ENCODE results near the gene ARHGEF17.

ARHGEF17 gene

DNA sequence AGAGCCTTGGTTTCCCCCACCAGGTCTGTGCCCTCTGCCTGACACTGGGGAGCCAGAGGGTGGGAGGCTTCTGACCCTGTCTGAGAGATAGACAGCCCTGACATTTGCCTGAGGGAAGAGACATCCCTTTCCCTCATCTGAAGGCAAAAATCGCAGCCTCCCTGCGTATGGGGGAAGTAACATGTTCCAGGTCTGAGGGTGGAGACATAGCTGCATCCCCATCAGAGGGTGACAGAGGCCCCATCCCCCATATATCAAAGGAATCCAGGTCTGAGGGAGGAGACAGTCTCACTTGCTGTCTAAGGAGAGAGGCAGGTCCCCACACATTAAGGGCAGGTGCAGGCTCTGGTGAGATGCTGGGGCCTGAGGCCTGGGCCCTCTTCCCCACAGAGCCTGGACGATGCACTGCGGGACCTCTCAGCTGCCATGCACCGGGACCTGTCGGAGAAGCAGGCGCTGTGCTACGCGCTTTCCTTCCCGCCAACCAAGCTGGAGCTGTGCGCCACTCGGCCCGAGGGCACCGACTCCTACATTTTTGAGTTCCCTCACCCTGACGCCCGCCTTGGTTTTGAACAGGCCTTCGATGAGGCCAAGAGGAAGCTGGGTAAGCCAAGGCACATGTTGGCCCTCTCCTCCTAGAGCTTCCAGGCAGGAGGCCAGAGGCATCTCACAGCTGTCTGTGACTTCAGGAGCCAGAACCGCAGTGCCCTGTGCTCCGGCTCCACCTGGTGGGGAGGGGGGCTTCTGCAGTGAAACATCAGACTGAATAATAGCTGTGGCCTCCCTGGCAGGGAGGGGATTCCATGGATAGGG is 52.1 kb downstream of the ARHGEF17 start:
- peak; percentile 53 for DNase-seq

DNA sequence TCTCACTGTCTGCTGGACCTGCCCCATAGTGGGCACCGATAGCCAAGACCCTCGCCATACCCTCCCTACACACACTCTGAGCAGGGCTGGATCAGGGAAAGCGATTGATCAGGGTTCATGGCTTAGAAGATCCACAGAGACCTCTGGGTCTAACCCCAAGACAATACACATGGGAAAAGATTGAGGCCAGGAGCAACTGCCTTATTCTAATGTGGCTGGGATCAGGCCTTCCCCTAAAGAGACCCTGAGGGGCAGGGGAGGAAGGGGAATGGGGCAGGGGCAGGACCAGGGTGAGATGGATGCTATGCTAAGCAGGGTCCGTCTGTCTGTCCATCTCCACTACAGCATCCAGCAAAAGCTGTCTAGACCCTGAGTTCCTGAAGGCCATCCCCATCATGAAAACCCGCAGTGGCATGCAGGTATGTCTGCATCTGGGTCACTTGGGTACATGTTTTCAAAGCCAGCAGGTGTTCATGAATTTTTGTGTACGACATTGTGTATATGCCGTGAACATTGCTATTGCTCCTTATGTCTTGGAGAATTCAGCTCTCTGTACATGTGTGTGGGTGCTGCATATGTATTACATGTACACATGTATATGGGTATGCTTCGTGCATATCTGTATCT is 52.8 kb downstream of the ARHGEF17 start:
- DNase-seq: no peak

GRCh38 chr11:73361953-73362776 is 54.1 kb downstream of the ARHGEF17 start:
- DNase-seq: no peak

GRCh38 chr11:73363147-73363546 is 55.1 kb downstream of the ARHGEF17 start:
- no peak for DNase-seq

GRCh38 chr11:73365352-73366264 is 57.5 kb downstream of the ARHGEF17 start:
- no peak for DNase-seq

- peak; percentile 50 for DNase-seq
Observed at GRCh38 chr11:73366265-73366610, 58.2 kb downstream of the ARHGEF17 start.

GRCh38 chr11:73366953-73367352 is 58.9 kb downstream of the ARHGEF17 start:
- DNase-seq: no peak

- no peak for DNase-seq
Observed at GRCh38 chr11:73367482-73368024, 59.5 kb downstream of the ARHGEF17 start.

DNA sequence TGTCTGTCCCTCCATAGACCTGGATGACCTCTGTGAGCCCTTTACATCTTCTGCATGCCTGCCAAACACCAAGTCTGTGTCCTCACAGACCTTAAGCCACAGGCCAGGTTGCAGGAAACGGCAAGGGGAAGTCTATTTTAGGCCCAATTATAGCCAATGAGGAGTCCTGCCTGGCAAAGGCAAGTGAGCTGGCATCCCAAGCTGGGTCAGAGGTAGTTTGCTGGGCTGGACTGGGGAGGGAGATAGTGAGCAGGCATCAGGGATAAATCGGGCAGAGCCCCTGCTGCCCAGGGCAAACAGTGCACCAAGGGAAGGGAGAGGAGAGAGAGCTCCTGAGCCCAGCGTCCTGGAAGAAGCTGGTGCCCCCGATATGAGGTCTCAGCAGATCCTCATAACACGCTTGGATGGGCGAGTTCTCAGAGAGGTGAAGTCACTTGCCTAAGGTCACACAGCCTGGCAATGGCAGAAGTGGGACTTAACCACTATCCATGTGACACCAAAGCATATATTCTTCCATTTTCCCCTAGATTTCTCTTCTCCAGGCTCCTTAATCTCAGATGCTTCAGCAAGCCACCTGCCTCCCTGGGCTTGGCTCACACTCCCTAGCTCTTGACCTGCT is 64.4 kb downstream of the ARHGEF17 start:
- DNase-seq: no peak

DNA sequence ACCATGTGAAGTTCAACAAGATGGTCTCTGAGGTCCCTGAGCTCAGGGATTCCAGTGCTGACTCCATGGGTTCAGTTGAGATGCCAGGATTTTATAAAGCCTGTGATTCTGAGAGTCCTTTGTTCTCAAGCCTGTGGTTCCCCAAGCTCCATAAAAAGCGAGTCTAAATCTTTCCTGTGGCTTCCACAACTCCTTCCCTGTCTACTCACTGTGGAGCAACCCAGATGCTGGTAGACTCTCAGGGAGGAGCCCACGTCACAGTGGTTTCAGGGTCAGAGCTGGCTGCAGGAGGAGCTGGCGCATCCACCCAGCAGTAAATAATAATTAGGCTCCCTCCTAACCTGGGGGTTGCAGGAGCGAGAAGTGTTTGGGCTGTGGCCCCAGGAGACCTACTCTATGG is 66.1 kb downstream of the ARHGEF17 start:
- DNase-seq: no peak

- peak; percentile 14 for DNase-seq
Observed at GRCh38 chr11:73375830-73376159, 67.7 kb downstream of the ARHGEF17 start.

DNA sequence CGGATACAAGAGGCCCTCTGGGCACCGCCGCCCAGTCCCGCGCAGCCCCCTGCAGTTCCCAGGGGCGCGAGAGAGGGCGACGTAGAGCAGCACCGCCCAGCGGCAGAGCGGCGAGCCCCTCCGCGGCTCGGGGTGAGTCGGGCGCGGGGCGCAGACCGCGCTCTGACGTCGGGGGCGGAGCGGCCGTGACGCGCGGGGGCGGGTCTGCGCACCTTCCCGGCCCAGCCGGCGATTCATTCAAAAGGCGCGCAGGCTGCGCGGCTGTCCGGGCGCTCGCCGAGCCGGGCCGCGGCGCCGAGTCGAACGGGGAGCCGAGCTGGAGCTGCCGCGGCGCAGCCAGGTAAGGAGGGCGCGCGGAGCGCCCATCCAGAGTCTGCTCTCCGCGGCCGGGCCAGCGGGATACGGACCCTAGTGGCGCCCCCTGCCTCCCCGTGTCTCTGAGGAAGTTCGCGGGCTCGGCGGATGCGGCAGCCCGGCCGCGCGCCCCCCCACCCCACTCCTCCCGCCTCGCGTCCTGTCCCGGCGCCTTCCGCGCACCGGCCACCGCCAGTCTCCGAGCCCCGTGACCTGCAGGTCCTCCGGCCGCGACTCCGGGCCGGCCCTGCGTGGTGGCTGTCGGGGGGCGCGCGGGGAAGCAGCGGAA is 68.2 kb downstream of the ARHGEF17 start, which contains the start of gene RELT:
Gene RELT (plus strand): TSS at position 240 of the 643 bp plus-strand sequence. CDS start 12,738 bp downstream, outside the sequence.
- DNase-seq: peak; percentile 93

DNA sequence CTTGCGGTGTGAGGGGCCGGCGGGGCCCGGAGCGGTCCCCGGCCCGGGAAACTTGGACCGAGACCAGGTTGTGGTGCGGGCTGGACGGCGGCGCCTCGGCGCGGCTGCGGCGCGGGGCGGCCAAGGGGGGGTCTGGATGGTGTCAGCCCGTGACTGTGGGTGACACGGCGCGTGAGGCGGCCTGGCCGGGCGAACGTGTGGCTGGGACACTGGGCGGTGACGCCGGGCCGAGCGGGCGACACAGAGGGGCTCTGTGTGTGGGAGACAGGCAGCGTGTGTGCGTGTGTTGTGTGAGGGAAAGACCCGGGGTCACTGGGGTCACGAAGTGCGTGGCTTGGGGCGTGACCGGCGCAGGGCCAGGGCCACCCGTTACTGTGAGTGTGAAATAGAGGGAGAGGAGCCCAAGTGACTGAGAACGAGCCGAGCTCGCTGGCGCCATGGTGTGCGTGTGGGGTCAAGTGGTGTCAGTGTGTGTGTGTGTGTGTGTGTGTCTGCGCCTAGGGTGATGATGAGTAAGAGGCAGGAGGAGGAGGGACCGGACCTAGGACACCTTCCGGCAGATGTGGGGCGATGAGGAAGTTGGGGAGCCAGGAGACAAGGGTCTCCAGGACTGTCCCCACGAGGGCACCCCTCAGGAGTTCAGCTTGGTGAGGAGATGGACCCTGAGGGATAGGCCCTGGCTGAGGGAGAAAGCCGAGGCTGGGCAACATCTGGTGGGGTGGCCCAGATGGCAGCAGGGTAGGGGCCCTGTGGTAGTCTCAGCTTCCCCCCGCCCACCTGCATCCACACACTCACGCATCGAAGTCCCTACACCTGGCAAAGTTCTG is 68.9 kb downstream of the ARHGEF17 start:
- peak; percentile 71 for DNase-seq

DNA sequence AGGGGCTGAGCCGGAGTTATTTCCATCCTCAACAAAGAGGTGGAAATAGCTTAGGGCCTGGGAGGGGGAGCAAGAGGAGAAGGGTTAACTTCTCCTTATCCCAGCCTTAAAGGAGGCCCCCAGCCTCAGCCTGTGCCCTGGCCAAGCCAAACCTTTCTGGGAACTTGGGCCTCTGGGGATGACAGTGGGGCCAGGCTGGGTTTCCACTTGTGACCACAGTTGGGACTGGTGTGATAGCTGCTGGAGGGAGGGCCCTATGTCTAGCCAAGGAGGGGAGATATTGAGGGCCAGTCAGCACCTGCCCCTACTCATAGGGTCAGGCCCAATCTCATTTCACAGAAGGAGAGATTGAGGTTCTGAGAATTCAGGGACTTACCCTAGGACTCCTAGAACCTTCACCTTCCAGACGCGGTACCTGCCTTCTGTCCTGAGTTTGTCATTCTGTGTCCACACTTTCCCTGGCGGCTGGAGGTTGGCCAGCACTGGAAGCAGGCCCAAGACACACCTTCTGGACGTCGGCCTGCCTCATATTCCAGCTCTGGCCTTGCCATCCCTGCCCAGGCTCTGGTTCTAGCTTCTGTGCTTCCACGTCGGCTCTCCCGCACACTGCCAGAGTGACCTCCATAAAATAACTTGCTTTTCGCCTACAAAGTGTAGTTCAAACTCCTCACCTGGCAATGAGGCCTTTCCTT is 71.3 kb downstream of the ARHGEF17 start:
- DNase-seq: no peak

DNA sequence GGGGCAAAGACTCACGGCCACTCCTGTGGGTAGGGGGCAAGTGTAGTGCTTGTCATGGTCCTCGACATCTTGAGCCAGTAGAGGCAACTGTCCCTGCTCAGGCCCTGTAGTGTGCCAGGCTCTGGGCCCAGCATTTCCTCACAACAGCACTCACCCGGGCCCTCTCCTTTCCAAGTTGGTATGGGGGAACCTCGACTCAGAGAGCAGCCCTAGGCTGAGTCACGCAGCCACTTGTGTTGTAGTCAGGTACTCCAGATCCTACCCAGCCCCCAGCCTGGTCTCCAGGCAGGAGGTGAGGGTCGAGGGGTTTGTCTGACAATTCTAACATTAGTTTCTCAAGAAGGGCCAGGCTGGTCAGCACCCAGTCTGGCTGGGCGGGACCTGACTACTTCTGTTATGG is 72.3 kb downstream of the ARHGEF17 start:
- DNase-seq: no peak

DNA sequence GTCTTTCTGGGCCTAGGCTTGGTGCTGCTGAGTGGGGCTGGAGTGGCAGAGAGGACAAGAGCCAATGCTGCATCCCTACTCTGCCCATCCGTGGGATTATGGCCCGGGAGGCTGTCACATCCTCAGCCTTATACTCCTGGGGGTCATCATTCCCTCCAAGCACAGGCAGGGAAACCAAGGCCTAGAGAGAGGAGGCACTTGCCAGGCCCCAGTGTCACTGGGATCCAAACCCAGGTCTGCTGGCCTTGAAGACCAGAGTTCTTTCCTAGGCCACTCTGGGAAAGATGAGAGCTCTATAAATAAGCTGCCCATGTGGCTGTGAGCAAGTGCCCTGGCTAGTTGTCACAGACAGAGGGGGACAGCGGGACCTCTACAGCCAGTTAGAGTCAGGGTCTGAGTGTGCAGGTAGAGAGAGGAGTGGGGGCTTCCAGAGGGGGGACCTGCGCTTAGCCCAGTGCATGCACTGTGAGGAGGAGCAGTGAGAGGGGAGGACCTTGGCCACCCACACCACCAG is 72.9 kb downstream of the ARHGEF17 start:
- no peak for DNase-seq

GRCh38 chr11:73381589-73381988 is 73.5 kb downstream of the ARHGEF17 start:
- no peak for DNase-seq

GRCh38 chr11:73382183-73382582 is 74.1 kb downstream of the ARHGEF17 start:
- DNase-seq: no peak

- DNase-seq: no peak
Observed at GRCh38 chr11:73382747-73383146, 74.7 kb downstream of the ARHGEF17 start.
